Transverse colon (tissue), 3 donors: ENCODE measurements around the gene CCL21.

Experiments
- CTCF ChIP-seq, 5 experiments: fragments of 200-600 bp in 3 of 5; fragments of 450-650 bp in 2 of 5; sonication (generic) in 3 of 5; IDR thresholded peaks; 1 replicate in 2 of 5; 2 replicates in 3 of 5; pipeline ENCODE4 v1.5.1; 2016 to 2017; ENCODE audit warnings: antibody characterized with exemption in 5 of 5, inconsistent platforms in 3 of 5, mild to moderate bottlenecking in 2 of 5, moderate library complexity in 1 of 5
- EP300 ChIP-seq: sonication (generic); formaldehyde crosslinking; IDR thresholded peaks from one replicate; pipeline ENCODE4 v1.6.1; 2017; ENCODE audit warnings: antibody characterized with exemption, low read depth
- POLR2A ChIP-seq: fragments of 450-650 bp; IDR thresholded peaks from one replicate; pipeline ENCODE4 v1.6.1; 2016; ENCODE audit warnings: antibody characterized with exemption, mild to moderate bottlenecking, moderate library complexity

- TF ChIP-seq CTCF (IDR thresholded peaks at IDR 0.05), result no peak
- TF ChIP-seq EP300, result no peak
- no peak for TF ChIP-seq POLR2A
Measured at GRCh38 chr9:34709196-34709978, 549 bp downstream of the CCL21 start.
